OCI-LY7 (cell line): ENCODE measurements around the gene SRSF12. TPM values are rescaled to one million over a fixed set of nuclear protein-coding genes. Genes with fewer than 3 reads are reported as not detected.
"Not testable (repeated sequence)": the region's sequence is repeated elsewhere in the genome, so short reads cannot be mapped to it uniquely, and the experiment has no call there.

Source experiments
- BruUV-seq: library from RNA; stranded (reverse); fragments of 400-500 nt; replicated peaks from 2 replicates; lab custom pipeline; 2021; lab: Mats Ljungman, UMichigan
- CTCF ChIA-PET: fragments of 300-600 bp; sonication (Branson Sonifier 250); formaldehyde crosslinking; loops from one replicate; lab custom pipeline; 2022; ENCODE audit warnings: antibody characterized with exemption; ENCODE audit not compliant: unreplicated experiment; lab: Charles Lee
- POLR2A ChIA-PET: fragments of 300-600 bp; sonication (Branson Sonifier 250); formaldehyde crosslinking; loops from one replicate; lab custom pipeline; 2022; ENCODE audit warnings: antibody characterized with exemption; lab: Charles Lee
- DNase-seq: peaks from one replicate; pipeline ENCODE4 v3.0.0-alpha.2; 2015; ENCODE audit warnings: low spot score
- H2AFZ ChIP-seq: fragments of 200-600 bp; sonication (generic), shearing (Covaris generic); 2 replicates; pipeline ENCODE4 v1.6.1; 2014; ENCODE audit warnings: mild to moderate bottlenecking, antibody characterized with exemption, low read length, moderate library complexity
- H3K27ac ChIP-seq: fragments of 200-600 bp; sonication (generic); 2 replicates; pipeline ENCODE4 v1.5.1; 2014; ENCODE audit warnings: mixed run types, low read depth, mild to moderate bottlenecking, moderate library complexity, low read length, inconsistent platforms; ENCODE audit not compliant: poor library complexity, severe bottlenecking
- H3K36me3 ChIP-seq: fragments of 200-600 bp; sonication (generic); 2 replicates; pipeline ENCODE4 v1.6.1; 2014; ENCODE audit warnings: mild to moderate bottlenecking, antibody characterized with exemption, low read length, moderate library complexity, mixed read lengths; ENCODE audit not compliant: insufficient read depth
- H3K4me1 ChIP-seq: fragments of 200-600 bp; sonication (generic); 2 replicates; pipeline ENCODE4 v1.5.1; 2014; ENCODE audit warnings: mild to moderate bottlenecking, low read length; ENCODE audit not compliant: insufficient read depth, poor library complexity, severe bottlenecking
- H3K4me2 ChIP-seq: fragments of 200-600 bp; sonication (generic); 2 replicates; pipeline ENCODE4 v1.6.1; 2014; ENCODE audit warnings: mild to moderate bottlenecking, low read length
- H3K4me3 ChIP-seq: fragments of 200-600 bp; sonication (generic); 2 replicates; pipeline ENCODE4 v1.5.1; 2014; ENCODE audit warnings: mild to moderate bottlenecking, low read depth, low read length; ENCODE audit not compliant: poor library complexity, severe bottlenecking
- H3K79me2 ChIP-seq: fragments of 200-600 bp; sonication (generic); 2 replicates; pipeline ENCODE4 v1.6.1; 2016; ENCODE audit warnings: low read depth, mild to moderate bottlenecking, low read length, moderate library complexity, mixed read lengths; ENCODE audit not compliant: insufficient read depth
- H3K9me2 ChIP-seq: fragments of 200-600 bp; sonication (generic); 2 replicates; pipeline ENCODE4 v1.6.1; 2016; ENCODE audit warnings: mild to moderate bottlenecking, low read length, mixed read lengths; ENCODE audit not compliant: insufficient read depth
- H3K9me3 ChIP-seq: fragments of 200-600 bp; sonication (generic); 2 replicates; pipeline ENCODE4 v1.6.1; 2014; ENCODE audit warnings: mild to moderate bottlenecking, mixed run types, low read length, mixed read lengths
- H4K20me1 ChIP-seq: fragments of 200-600 bp; sonication (generic); 2 replicates; pipeline ENCODE4 v1.6.1; 2014; ENCODE audit warnings: mild to moderate bottlenecking, antibody characterized with exemption, low read length, moderate library complexity, mixed read lengths; ENCODE audit not compliant: insufficient read depth
- CTCF ChIP-seq: fragments of 200-600 bp; sonication (generic); conservative IDR thresholded peaks from 2 replicates; pipeline ENCODE4 v1.5.1; 2014; ENCODE audit warnings: mild to moderate bottlenecking, antibody characterized with exemption, low read length, moderate library complexity, mixed read lengths
- EZH2phosphoT487 ChIP-seq: fragments of 200-600 bp; sonication (generic); IDR thresholded peaks from 2 replicates; pipeline ENCODE4 v1.6.1; 2018; ENCODE audit warnings: low read depth, borderline replicate concordance, mild to moderate bottlenecking, mixed run types, antibody characterized with exemption, low read length, moderate library complexity, mixed read lengths
- intact Hi-C: fragments of 100-400 bp; cut with micrococcal nuclease; formaldehyde crosslinking; loops from one replicate; pipeline ENCODE4 v1.10.0; 2022; ENCODE audit not compliant: unreplicated experiment
- total RNA-seq, 2 experiments: library from RNA; depleted of rRNA in 1 of 2; stranded (reverse); fragments of >200 nt in 1 of 2; shearing (Covaris generic) in 1 of 2; gene quantifications; 2 replicates each; pipeline ENCODE4 v1.2.3, GENCODE V29; 2014 to 2022

SRSF12 gene
- total RNA-seq, 2 experiments from 2014 or later: not detected

- intact Hi-C loops: no loop called here
Measured at GRCh38 chr6:89068695-89069094, 49.2 kb downstream of the SRSF12 start.

GRCh38 chr6:89067796-89068195 is 50.1 kb downstream of the SRSF12 start:
- no TSS peak for BruUV-seq
- TF ChIP-seq EZH2phosphoT487 (no peak), CTCF (no peak)
- Histone ChIP-seq H3K4me3 (no peak overlapping the region), H3K9me3 (no peaks in the 10 kb centered on the region), H2AFZ (no peak overlapping the region), H3K79me2 (no peaks in the 10 kb centered on the region), H3K4me2 (no peak overlapping the region), H3K36me3 (no peaks in the 10 kb centered on the region), H3K27ac (no peak overlapping the region), H3K9me2 (no peaks in the 10 kb centered on the region), H4K20me1 (no peaks in the 10 kb centered on the region), H3K4me1 (no peaks in the 10 kb centered on the region)
- ChIA-PET CTCF (no interaction called here), POLR2A (interaction anchor here (0.5 to 1.6 kb wide), 3 partner anchors 10 to 85 kb away, joined by 3 to 5 read pairs (median 4); no protein-coding TSS in a partner anchor)
- DNase-seq: no peak
- intact Hi-C loops: no loop called here

More at GRCh38 chr6:89068695-89069094, 49.2 kb downstream of the SRSF12 start:
- Histone ChIP-seq H4K20me1 (no peaks in the 10 kb centered on the region), H3K4me3 (no peak overlapping the region), H3K27ac (no peak overlapping the region), H3K4me2 (no peak overlapping the region), H3K79me2 (no peaks in the 10 kb centered on the region), H2AFZ (no peak overlapping the region), H3K9me3 (peaks cover 6% of the 10 kb centered on the region; the same call in 1 of the 2 replicates), H3K9me2 (no peaks in the 10 kb centered on the region), H3K4me1 (no peaks in the 10 kb centered on the region), H3K36me3 (no peaks in the 10 kb centered on the region)
- TF ChIP-seq CTCF (no peak), EZH2phosphoT487 (no peak)
- ChIA-PET CTCF (no interaction called here), POLR2A (interaction anchor here (0.7 kb wide), 1 partner anchor 315 kb away, joined by 3 read pairs; no protein-coding TSS in a partner anchor)
- no peak for DNase-seq
- no TSS peak for BruUV-seq

GRCh38 chr6:89066940-89067646 is 50.8 kb downstream of the SRSF12 start:
- no peaks in the 10 kb centered on the region for H3K36me3 ChIP-seq
- H4K20me1 ChIP-seq: no peaks in the 10 kb centered on the region
- intact Hi-C loops: no loop called here
- H3K9me3 ChIP-seq: no peaks in the 10 kb centered on the region
- H3K4me3 ChIP-seq: no peak overlapping the region
- POLR2A ChIA-PET: interaction anchor here (0.5 to 1.6 kb wide), 3 partner anchors 12 to 1883 kb away, joined by 3 to 5 read pairs (median 4); no protein-coding TSS in a partner anchor
- H2AFZ ChIP-seq: 0 out of 2 replicates have a peak overlapping the region, but pooled peaks have one; percentile 4
- BruUV-seq: no TSS peak
- TF ChIP-seq CTCF (no peak), EZH2phosphoT487 (no peak)
- CTCF ChIA-PET: no interaction called here
- H3K4me1 ChIP-seq: no peaks in the 10 kb centered on the region
- no peaks in the 10 kb centered on the region for H3K9me2 ChIP-seq
- DNase-seq: no peak
- H3K27ac ChIP-seq: no peak overlapping the region
- no peak overlapping the region for H3K4me2 ChIP-seq
- H3K79me2 ChIP-seq: no peaks in the 10 kb centered on the region

GRCh38 chr6:89066121-89066520 is 51.8 kb downstream of the SRSF12 start:
- H3K79me2 ChIP-seq, H3K27ac ChIP-seq, H3K4me3 ChIP-seq, H4K20me1 ChIP-seq, intact Hi-C loops, H3K4me2 ChIP-seq, H2AFZ ChIP-seq, H3K36me3 ChIP-seq, CTCF ChIA-PET, BruUV-seq, H3K9me3 ChIP-seq, DNase-seq, H3K9me2 ChIP-seq, H3K4me1 ChIP-seq: not testable (repeated sequence)
- POLR2A ChIA-PET: interaction anchor here (1.7 kb wide), 1 partner anchor 13 kb away, joined by 4 read pairs; no protein-coding TSS in a partner anchor
